GM12892 (cell line): Measurements from ENCODE around the gene MGAT5.

ENCODE experiments used
- POLR2A ChIP-seq: IDR thresholded peaks from 2 replicates; pipeline ENCODE4 v1.6.1; 2011; ENCODE audit warnings: low read depth, low read length, control low read depth
- POLR2AphosphoS5 ChIP-seq: IDR thresholded peaks from 2 replicates; pipeline ENCODE4 v1.6.1; 2011; ENCODE audit warnings: low read depth, low read length, control low read depth
- TAF1 ChIP-seq: IDR thresholded peaks from 2 replicates; pipeline ENCODE4 v1.6.1; 2011; ENCODE audit warnings: low read depth, mild to moderate bottlenecking, control low read depth, low read length, borderline replicate concordance

- TF ChIP-seq POLR2A (no peak), POLR2AphosphoS5 (no peak), TAF1 (no peak)
Observed at GRCh38 chr2:134324430-134324829, 70.6 kb downstream of the MGAT5 start.
